ENCODE results near the gene MAD1L1.
A peak's percentile ranks its signal among the peaks of the same experiment; 100 is the strongest.

Gene MAD1L1

GRCh38 chr7:2131800-2132199 is 100.9 kb downstream of the MAD1L1 start:
- no peak for DNase-seq

GRCh38 chr7:2131341-2131740 is 101.4 kb downstream of the MAD1L1 start:
- no peak for DNase-seq

DNA sequence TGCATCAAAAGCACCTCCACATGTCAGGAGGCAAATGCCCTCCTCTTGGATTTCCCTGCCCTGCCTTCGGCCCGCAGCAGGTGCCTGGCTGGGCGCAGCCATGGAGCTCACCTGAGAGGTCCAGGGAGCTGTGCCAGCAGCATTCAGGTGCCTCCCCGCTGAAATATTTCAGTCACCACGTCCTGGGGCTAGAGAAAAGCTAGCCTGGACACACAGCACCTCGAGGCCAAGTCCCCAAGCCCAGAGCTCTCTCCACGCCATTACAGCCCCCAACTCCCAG is 102.7 kb downstream of the MAD1L1 start:
- no peak for DNase-seq

GRCh38 chr7:2129323-2130095 is 103.2 kb downstream of the MAD1L1 start:
- no peak for DNase-seq

DNA sequence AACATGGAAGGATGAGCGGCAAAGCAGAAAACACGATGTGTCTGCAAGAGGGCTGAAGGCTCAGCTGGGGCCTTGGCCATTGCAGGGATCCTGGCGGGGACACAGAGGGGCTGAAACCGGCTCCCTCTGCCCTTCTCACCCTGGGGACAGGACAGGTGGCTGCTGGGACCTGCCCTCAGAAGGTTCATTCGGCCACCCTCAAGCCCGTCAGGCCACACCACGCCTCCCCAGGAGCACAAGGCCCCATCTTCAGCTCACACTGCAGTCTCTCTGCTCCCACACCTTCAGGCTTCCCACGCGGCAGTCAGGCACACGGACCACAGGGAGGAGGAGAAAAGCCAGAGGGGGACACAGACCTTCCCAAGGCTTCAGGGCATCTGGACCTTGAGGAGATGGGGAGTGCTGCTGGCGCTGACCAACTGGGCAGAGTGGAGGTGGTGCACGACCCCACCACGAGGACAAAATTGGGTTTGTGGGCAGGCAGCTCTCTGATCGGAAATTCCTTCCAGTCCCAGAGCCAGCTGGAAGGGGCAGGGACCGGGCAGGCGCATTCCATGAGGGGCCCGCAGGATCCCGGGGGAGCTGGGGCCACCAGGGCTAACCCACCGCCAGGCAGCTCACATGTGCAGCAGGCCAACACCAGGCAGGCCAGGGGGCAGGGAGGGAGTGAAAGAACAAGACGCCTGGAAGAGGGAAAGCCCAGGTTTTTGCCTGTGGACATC is 104.0 kb downstream of the MAD1L1 start:
- no peak for DNase-seq

DNA sequence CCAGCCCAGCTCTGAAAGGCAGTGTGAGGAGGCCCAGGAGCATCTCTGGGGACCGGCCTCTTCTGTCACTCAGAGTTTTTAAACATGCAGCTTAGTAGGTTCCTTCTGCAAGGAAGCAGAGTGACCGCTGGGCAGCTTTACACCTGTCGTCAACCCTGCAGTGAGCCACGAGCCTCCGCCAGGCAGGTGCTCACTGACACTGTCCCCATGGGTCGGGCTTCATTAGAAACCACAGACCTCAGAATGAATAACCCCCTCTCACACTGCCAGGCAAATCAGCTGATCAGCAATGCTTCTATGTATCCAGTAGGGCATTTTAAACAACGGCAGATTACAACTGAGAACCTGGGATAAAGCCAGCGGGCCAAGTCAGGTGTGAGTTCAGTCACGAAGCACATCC is 106.1 kb downstream of the MAD1L1 start:
- DNase-seq = no peak

DNA sequence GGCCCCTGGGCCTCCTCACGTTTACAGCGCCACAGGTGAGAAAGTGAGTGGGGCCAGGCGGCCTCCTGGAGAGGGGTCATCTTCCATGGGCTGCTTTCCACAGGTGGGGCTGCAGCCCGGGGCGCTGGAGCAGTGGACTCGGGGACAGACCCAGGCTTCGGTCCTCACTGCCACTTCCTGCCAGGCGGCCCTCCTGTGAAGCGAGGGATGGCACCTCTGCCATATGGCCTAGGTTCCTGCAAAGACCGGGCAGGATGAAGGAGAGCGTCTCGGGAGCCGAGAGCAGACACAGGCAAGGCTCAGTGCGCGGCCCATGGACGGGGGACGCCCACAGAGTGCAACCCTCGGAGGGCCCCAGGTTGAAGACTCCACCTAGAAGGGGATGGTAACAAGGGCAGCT is 106.8 kb downstream of the MAD1L1 start:
- DNase-seq = no peak

DNA sequence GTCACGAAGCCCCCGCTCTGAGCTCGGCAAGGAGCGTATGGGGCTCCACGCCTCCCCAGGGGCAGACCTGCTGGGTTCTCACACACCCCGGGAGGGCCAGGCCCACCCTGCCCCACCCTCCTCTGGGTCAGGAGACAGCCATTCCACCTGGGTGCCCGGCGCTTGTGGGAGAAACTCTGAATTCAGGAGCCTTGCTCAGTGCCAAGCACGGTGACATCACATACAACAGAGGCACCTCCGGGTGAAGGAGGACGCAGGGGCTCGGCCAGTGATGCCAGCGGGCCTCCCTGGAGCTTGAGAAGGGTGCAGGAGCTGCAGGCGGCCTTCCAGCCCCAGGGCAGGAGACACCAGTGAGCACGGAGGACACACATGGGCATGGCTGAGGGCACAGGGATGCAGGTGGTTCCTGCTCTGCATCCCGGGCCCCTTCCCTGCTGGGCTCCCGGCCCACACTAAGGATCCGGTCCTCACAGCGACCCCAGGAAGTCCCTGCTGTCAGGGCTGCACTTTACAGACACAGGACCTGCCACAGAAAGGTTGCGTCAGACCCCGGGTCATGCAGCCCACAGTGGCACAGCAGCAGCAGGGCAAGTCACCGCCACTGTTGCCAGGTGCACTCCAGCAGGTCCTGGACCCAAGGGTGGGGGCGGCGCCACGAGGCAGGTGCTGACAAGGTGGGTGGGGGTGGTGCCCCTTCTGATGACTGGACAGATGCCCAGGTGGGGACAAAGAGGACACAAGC is 108.0 kb downstream of the MAD1L1 start:
- DNase-seq = no peak

GRCh38 chr7:2123916-2124315 is 108.8 kb downstream of the MAD1L1 start:
- DNase-seq = no peak

DNA sequence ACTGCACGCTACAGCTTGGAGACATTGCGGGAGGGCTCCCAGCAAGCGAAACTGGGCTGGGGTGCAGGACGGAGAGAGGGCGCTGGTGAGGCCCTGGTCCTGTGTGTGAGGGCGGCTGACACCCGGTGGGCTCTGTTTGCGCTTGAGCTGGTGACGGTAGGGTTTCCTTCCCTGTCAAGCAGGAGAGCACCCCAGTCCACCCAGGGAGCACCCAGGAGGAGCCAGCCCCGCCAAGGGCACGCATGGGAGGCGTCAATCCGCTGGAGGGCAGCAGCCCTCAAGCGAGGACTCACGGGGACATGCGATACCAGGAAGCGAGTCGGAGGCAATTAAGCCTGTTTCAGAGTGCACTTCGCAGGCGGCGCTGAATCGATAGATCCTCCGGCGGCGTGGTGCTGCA is 109.4 kb downstream of the MAD1L1 start:
- no peak for DNase-seq

GRCh38 chr7:2122651-2123050 is 110.1 kb downstream of the MAD1L1 start:
- no peak for DNase-seq

- no peak for DNase-seq
Observed at GRCh38 chr7:2120841-2121830, 111.6 kb downstream of the MAD1L1 start.

DNA sequence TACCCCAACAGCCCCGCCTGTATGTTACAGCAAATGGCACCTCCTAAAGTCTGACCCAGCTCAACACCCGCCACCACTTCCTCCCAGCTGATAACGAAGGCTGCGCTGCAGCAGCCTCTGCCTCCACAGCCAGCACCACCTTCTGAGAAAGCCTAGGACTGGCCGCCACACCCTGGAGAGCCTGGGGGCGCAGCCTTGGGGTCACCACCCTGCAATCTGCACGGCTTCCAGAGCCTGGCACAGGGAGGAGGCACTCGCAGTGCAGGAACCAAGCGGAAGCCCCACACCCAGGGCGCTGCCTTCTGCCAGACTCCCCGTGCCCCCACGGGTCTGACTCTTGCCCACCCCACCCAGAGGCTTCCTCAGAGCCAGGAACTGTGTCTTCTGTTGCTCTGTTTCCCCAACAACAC is 112.5 kb downstream of the MAD1L1 start:
- peak in 2 of 5 experiments; percentile 69 to 89 for DNase-seq

DNA sequence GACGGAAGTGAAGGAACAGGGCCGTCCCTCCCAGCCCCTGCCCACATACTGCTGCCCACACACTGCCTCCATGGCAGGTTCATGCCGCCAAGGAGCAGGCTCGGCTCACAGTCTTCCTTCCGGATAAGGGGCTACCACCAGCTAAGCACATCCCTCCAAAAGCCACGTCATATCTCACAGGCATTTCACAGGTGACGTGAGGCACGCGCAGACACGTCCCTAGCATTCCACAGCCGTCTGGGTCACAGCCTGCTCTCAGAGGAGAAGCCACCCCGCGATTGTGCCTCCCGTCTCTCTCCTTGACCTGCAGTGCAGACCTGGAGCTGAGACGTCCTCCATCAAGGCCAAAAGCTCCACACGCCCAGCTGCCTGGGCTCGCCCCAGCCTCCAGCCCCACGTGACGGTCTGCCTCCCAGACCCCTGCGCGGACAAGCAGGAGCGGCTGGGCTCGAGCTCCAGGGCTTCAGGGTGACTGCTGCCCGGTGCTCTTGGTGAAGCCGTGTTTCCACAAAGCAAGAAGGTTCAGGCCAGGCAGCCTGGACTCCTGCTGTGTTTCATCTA is 114.0 kb downstream of the MAD1L1 start:
- no peak for DNase-seq

DNA sequence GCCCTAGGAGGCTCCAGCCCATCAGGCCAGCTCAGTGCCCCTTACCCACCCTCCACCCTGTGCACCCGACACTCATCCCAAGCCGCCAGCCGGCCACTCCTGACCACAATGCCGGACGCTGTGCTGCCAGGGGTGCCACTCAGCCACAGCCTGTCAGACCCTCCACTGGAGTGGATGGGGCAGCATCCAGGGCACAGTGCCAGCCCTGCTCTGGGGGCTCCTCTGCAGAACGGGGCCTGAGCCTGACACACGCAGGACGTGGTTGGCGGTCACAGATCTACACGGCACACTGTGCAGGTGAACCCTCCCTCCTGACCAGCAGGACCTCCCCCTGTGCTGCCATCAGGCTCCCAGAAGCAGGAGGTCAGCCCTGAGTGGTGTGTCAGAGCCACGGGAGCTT is 114.7 kb downstream of the MAD1L1 start:
- DNase-seq = no peak

DNA sequence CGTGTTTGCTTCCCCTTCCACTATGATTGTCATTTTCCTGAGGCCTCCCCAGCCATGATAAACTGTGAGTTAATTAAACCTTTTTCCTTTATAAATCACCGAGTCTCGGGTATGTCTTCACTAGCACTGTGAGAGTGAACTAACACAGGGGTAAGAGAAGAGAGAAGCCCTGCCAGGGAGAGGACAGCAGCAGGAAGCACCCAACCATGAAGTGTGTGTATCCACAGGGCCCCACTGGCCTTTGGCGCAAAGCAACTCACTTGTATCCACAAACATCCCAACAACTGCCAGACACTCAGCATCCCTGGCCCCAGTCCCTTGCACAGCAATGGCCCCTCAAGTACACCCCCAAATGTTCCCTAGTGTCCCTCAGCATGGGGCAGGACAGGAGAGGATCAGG is 115.1 kb downstream of the MAD1L1 start:
- no peak for DNase-seq

DNA sequence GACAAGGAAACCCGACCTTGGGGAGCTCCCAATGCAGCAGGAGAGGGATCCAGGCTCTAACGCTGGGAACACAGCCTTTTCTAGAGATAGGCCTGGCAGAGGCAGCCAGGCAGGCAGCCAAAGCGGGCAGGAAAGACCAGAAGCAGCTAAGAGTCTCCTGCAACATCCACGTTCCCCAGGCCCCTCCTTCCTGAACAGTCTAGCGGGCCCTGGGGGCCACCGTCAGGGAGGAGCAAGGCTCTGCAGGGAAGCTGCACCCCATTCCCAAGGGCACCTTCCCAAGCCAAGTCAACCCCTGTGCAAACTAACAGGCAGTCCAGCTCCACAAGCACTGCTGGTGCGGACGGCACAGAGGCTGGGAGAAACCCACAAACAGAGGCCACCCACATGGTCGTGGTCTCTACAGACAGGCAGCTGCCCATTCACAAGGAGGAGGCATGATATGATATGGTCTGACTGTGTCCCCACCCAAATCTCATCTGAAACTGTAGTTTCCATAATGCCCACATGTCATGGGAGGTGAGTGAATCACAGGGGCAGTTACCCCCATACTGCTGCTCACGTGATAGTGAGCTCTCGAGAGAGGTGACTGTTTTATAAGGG is 115.7 kb downstream of the MAD1L1 start:
- no peak for DNase-seq

DNA sequence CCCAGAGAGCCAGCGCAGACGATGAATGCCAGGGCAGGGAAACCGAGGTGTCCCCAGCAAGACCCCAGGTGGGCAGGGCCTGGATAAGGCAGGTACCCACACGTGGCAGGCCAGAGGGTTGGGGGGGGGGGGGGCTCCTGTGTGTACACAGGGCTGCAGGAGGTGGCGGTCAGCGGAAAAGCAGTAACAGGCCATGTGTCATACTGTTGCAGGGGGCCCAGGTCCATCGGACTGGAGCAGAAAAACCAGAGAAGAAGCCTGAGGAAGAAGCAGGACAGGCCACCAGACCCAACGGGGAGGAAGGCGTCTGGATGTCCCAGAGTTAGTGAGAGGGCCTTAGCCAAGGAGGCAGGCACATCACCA is 116.3 kb downstream of the MAD1L1 start:
- no peak for DNase-seq

GRCh38 chr7:2115760-2116447 is 116.8 kb downstream of the MAD1L1 start:
- no peak for DNase-seq

- DNase-seq = no peak
Observed at GRCh38 chr7:2114926-2115759, 117.6 kb downstream of the MAD1L1 start.

Measured in T-helper 2 cell (primary cell).